Sigmoid colon (tissue), 7 donors: ENCODE results near the gene RALGDS. TPM values are rescaled to one million over a fixed set of nuclear protein-coding genes. Genes with fewer than 3 reads are reported as not detected.

Source experiments
- DNase-seq: peaks from one replicate; pipeline ENCODE4 v3.0.0-alpha.2; 2019
- H3K27ac ChIP-seq, 4 donors: fragments of 200-600 bp; sonication (generic); one replicate each; pipeline ENCODE4 v1.5.1; 2016 to 2019; ENCODE audit warnings: mild to moderate bottlenecking in 1 of 4
- H3K27me3 ChIP-seq, 3 donors: fragments of 200-600 bp; sonication (generic); one replicate each; pipeline ENCODE4 v1.5.1; 2019; ENCODE audit warnings: mild to moderate bottlenecking in 1 of 3
- H3K36me3 ChIP-seq, 4 donors: fragments of 200-600 bp; sonication (generic); one replicate each; pipeline ENCODE4 v1.5.1; 2016 to 2019
- H3K4me1 ChIP-seq, 4 donors: fragments of 200-600 bp; sonication (generic); one replicate each; pipeline ENCODE4 v1.5.1; 2017 to 2019
- H3K4me3 ChIP-seq, 4 donors: fragments of 200-600 bp; sonication (generic); one replicate each; pipeline ENCODE4 v1.5.1; 2017 to 2019; ENCODE audit warnings: mild to moderate bottlenecking in 2 of 4, moderate library complexity in 1 of 4
- H3K9me3 ChIP-seq, 4 donors: fragments of 200-600 bp in 3 of 4; sonication (generic) in 3 of 4; one replicate each; pipeline versions ENCODE4 v1.5.1 to v1.6.1; 2013 to 2019
- CTCF ChIP-seq, 4 experiments: fragments of 450-650 bp in 3 of 4; fragments of 200-600 bp in 1 of 4; IDR thresholded peaks; one replicate each; pipeline ENCODE4 v1.5.1; 2016 to 2019; ENCODE audit warnings: antibody characterized with exemption in 4 of 4, mild to moderate bottlenecking in 3 of 4, moderate library complexity in 2 of 4
- EP300 ChIP-seq, 4 donors: sonication (generic); formaldehyde crosslinking; IDR thresholded peaks; one replicate each; pipeline ENCODE4 v1.6.1; 2017; ENCODE audit warnings: antibody characterized with exemption in 4 of 4
- POLR2A ChIP-seq, 2 donors: fragments of 450-650 bp; IDR thresholded peaks; one replicate each; pipeline ENCODE4 v1.6.1; 2016; ENCODE audit warnings: antibody characterized with exemption in 2 of 2, mild to moderate bottlenecking in 2 of 2, moderate library complexity in 2 of 2
- POLR2AphosphoS5 ChIP-seq, 4 donors: sonication (generic); formaldehyde crosslinking; IDR thresholded peaks; one replicate each; pipeline ENCODE4 v1.6.1; 2017; ENCODE audit warnings: antibody characterized with exemption in 4 of 4
- WGBS, 2 donors: extraction: QIAGEN DNeasy Blood & Tissue Kit; methylation state at CpG; one replicate each; pipeline ENCODE4 v1.1.7; 2013; 5-methylcytosine and 5-hydroxymethylcytosine counted together
- intact Hi-C: fragments of 100-400 bp; cut with DNase I; formaldehyde crosslinking; loops from one replicate; pipeline ENCODE4 v1.15.1; 2023
- polyA plus RNA-seq, 3 donors: library from polyadenylated mRNA; stranded (reverse); fragments of 200-250 nt; gene quantifications; one replicate each; pipeline ENCODE4 v1.2.3, GENCODE V29; 2013
- total RNA-seq, 4 donors: library from RNA; depleted of rRNA; stranded (reverse); fragments of >200 nt; gene quantifications; one replicate each; pipeline ENCODE4 v1.1.0, GENCODE V29; 2016
- donor health status: healthy with polysubstance abuse.
- donor health status: Bipolar disorder and iron deficiency.
- donor health status: healthy.

Gene RALGDS
- total and polyA plus RNA-seq, 7 donors: 27.6 to 52.7 (median 39.6) TPM

GRCh38 chr9:133139246-133140173 is 18.5 kb upstream of the RALGDS start:
- Histone ChIP-seq H3K4me3 (no peak overlapping the region), H3K27me3 (no peaks in the 10 kb centered on the region), H3K4me1 (peaks cover 0 to 83% (median 64%) of the 10 kb centered on the region in 4 donors), H3K27ac (peak overlapping the region in 2 of 4 donors; percentile 9 to 86), H3K9me3 (no peaks in the 10 kb centered on the region), H3K36me3 (no peaks in the 10 kb centered on the region)
- TF ChIP-seq POLR2A (IDR thresholded peaks at IDR 0.05) (no peak), EP300 (IDR thresholded peaks at IDR 0.05) (no peak), CTCF (IDR thresholded peaks at IDR 0.05) (no peak), POLR2AphosphoS5 (IDR thresholded peaks at IDR 0.05) (no peak)
- WGBS, 2 donors: 77 to 86% methylated on average over 24 of the region's 24 CpGs
- intact Hi-C loops: no loop called here
- no peak for DNase-seq

- TF ChIP-seq CTCF (IDR thresholded peaks at IDR 0.05) (no peak), EP300 (IDR thresholded peaks at IDR 0.05) (no peak), POLR2AphosphoS5 (IDR thresholded peaks at IDR 0.05) (peak in 2 of 4 donors; percentile 33 to 53), POLR2A (IDR thresholded peaks at IDR 0.05) (no peak)
- no peaks in the 10 kb centered on the region for H3K27me3 ChIP-seq
- H3K4me3 ChIP-seq: no peak overlapping the region
- intact Hi-C loops: no loop called here
- no peaks in the 10 kb centered on the region for H3K9me3 ChIP-seq
- H3K4me1 ChIP-seq: peaks cover 0 to 85% (median 66%) of the 10 kb centered on the region in 4 donors
- peak overlapping the region; percentile 59 to 86 (median 64) for H3K27ac ChIP-seq
- DNase-seq: peak; percentile 82
- H3K36me3 ChIP-seq: no peaks in the 10 kb centered on the region
- WGBS, 2 donors: 84 to 86% methylated on average over 16 of the region's 16 CpGs
These were observed 16.6 kb upstream of the RALGDS start for GRCh38 chr9:133137451-133138231.

DNA sequence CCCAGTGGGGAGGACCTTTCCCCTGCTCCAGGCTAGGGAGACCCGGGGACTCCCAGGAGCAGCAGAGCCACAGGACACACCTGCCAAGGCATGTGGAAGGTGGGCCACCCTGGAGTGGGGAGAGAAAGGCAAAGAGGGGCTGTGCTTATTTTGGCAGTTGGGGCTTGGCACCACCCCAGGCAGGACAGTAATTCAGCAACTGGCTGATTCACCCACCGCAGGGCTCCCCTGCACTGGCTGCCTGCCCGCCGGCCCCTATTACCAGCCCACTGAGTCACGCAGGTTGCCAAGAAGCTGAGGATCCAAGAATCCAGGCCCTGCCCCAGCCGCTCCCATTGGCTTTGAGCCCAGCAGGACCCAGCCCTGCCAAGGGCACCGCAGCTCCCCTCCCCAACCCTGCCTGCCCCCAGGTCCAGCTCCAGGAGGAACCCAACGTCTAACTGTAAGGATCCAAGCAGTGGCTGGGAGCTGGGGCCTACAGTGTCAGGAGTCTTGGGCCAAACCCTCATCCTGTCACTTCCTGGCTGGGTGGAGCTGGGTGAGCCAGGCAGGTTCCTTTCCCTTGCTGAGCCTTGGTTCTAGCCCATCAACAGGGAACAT is 14.2 kb upstream of the RALGDS start:
- TF ChIP-seq POLR2AphosphoS5 (IDR thresholded peaks at IDR 0.05) (peak in 1 of 4 donors; percentile 43), POLR2A (IDR thresholded peaks at IDR 0.05) (no peak)
- intact Hi-C loops: no loop called here
- 8 to 46% methylated on average over 8 of the region's 8 CpGs for whole genome bisulfite sequencing, 2 donors
- Histone ChIP-seq H3K27ac (peak overlapping the region; percentile 86 to 88 (median 86)), H3K4me1 (peaks cover 0 to 66% (median 58%) of the 10 kb centered on the region in 4 donors), H3K27me3 (no peaks in the 10 kb centered on the region), H3K36me3 (no peaks in the 10 kb centered on the region), H3K9me3 (no peaks in the 10 kb centered on the region), H3K4me3 (no peak overlapping the region)
- peak; percentile 83 for DNase-seq

DNA sequence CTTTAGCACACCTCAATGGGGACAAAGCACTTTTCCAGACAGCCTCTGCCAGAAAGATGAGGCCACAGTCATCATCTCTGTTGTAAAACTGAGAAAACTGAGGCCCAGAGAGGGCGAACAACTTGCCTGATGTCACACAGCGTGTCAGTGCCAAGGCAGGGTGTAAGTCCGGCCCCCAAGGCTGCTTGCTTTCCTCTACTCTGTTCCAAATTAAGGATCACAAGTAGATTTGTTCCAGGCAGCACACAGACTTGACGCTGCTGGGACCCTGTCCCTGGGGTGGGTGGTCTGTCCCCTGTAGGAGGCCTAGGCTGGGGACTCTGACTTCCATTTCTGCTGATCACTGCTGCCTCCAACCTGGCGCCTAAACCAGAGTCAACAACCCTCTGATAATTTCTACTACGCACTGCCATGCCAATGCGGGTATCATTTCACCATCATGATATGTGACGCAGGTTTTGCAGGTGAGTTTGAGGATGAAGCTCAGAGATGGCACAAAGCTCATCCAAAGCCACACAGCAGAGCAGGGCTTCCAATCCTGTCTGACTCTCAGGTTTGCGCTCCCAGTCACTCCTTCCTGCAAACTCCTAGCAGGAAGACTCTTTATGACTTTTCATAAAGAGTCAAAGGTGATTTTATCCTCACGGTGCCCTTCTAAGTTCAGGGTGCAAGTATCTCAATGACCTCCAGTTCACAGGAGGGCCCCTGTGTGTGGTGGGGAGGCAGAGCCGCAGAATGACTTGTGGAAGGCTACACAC is 13.5 kb upstream of the RALGDS start:
- peak overlapping the region; percentile 86 to 88 (median 86) for H3K27ac ChIP-seq
- 26 to 67% methylated on average over 11 of the region's 11 CpGs for WGBS, 2 donors
- H3K27me3 ChIP-seq: no peaks in the 10 kb centered on the region
- no peak for TF ChIP-seq EP300 (IDR thresholded peaks at IDR 0.05)
- TF ChIP-seq CTCF (IDR thresholded peaks at IDR 0.05): no peak
- no peak for TF ChIP-seq POLR2AphosphoS5 (IDR thresholded peaks at IDR 0.05)
- TF ChIP-seq POLR2A (IDR thresholded peaks at IDR 0.05): no peak
- DNase-seq: no peak
- no peaks in the 10 kb centered on the region for H3K9me3 ChIP-seq
- intact Hi-C loops: no loop called here
- no peak overlapping the region for H3K4me3 ChIP-seq
- H3K4me1 ChIP-seq: peaks cover 0 to 61% (median 57%) of the 10 kb centered on the region in 4 donors
- H3K36me3 ChIP-seq: no peaks in the 10 kb centered on the region
